Lung (tissue), 12 donors: Measurements from ENCODE around the gene CFAP157. TPM values are rescaled to one million over a fixed set of nuclear protein-coding genes. Genes with fewer than 3 reads are reported as not detected.

Experiments used
- ATAC-seq: fragments of 200-7000 bp; cut with Tn5 transposase; one replicate; pipeline ENCODE4 v1.9.1; 2020; ENCODE audit warnings: moderate number of reproducible peaks; ENCODE audit not compliant: insufficient read depth, low FRiP score
- DNase-seq, 3 donors: peaks; one replicate each; pipeline ENCODE4 v3.0.0-alpha.2; 2013 to 2017
- H3K27ac ChIP-seq, 2 donors: one replicate each; pipeline ENCODE4 v1.5.1; 2013; ENCODE audit warnings: mild to moderate bottlenecking in 2 of 2, moderate library complexity in 2 of 2, control low read depth in 1 of 2, inconsistent platforms in 1 of 2, low read depth in 1 of 2, low read length in 1 of 2
- H3K27me3 ChIP-seq, 3 donors: one replicate each; pipeline ENCODE4 v1.5.1; 2013; ENCODE audit warnings: low read length in 2 of 3; ENCODE audit not compliant: control insufficient read depth in 3 of 3, insufficient read depth in 3 of 3
- H3K36me3 ChIP-seq, 4 donors: one replicate each; pipeline ENCODE4 v1.5.1; 2013; ENCODE audit warnings: low read length in 4 of 4, mild to moderate bottlenecking in 1 of 4, moderate library complexity in 1 of 4; ENCODE audit not compliant: control insufficient read depth in 4 of 4, insufficient read depth in 4 of 4
- H3K4me1 ChIP-seq, 5 donors: one replicate each; pipeline ENCODE4 v1.5.1; 2013; ENCODE audit warnings: low read length in 5 of 5, mild to moderate bottlenecking in 2 of 5, moderate library complexity in 1 of 5; ENCODE audit not compliant: control insufficient read depth in 5 of 5, insufficient read depth in 5 of 5
- H3K4me3 ChIP-seq: one replicate; pipeline ENCODE4 v1.5.1; 2013; ENCODE audit warnings: mild to moderate bottlenecking, control low read depth, moderate library complexity
- H3K9ac ChIP-seq, 2 donors: one replicate each; pipeline ENCODE4 v1.5.1; 2013; ENCODE audit warnings: low read length in 2 of 2, control low read depth in 1 of 2; ENCODE audit not compliant: insufficient read depth in 1 of 2
- H3K9me3 ChIP-seq, 4 donors: one replicate each; pipeline ENCODE4 v1.5.1; 2013; ENCODE audit warnings: low read length in 3 of 4, mild to moderate bottlenecking in 1 of 4, moderate library complexity in 1 of 4; ENCODE audit not compliant: control insufficient read depth in 4 of 4, insufficient read depth in 3 of 4
- WGBS, 2 donors: extraction: QIAGEN DNeasy Blood & Tissue Kit; methylation state at CpG; one replicate each; pipeline ENCODE4 v1.1.7; 2013; 5-methylcytosine and 5-hydroxymethylcytosine counted together
- polyA plus RNA-seq, 2 donors: library from polyadenylated mRNA; stranded (reverse); fragments of 200-250 nt; gene quantifications; one replicate each; pipeline ENCODE4 v1.2.1, GENCODE V29; 2013
- total RNA-seq, 2 donors: library from RNA; depleted of rRNA in 1 of 2; stranded (reverse); fragments of >200 nt in 1 of 2; gene quantifications; one replicate each; pipeline ENCODE4 v1.2.1, GENCODE V29; 2014 to 2021
- TF ChIP-seq, protein P1 (sequence below): IDR thresholded peaks from 2 replicates; pipeline ENCODE4 v1.5.1; 2012; ENCODE audit warnings: mild to moderate bottlenecking; ENCODE audit errors: control extremely low read depth, extremely low read depth
- donor health status: control.
- donor health status: control.
- donor health status: Bipolar disorder and iron deficiency.
- donor health status: healthy.
- donor health status: DM: yes; HTN: yes; CAD: no.

CFAP157 gene
- total and polyA plus RNA-seq, 4 donors = 14.6 to 40.6 (median 16.1) TPM

DNA sequence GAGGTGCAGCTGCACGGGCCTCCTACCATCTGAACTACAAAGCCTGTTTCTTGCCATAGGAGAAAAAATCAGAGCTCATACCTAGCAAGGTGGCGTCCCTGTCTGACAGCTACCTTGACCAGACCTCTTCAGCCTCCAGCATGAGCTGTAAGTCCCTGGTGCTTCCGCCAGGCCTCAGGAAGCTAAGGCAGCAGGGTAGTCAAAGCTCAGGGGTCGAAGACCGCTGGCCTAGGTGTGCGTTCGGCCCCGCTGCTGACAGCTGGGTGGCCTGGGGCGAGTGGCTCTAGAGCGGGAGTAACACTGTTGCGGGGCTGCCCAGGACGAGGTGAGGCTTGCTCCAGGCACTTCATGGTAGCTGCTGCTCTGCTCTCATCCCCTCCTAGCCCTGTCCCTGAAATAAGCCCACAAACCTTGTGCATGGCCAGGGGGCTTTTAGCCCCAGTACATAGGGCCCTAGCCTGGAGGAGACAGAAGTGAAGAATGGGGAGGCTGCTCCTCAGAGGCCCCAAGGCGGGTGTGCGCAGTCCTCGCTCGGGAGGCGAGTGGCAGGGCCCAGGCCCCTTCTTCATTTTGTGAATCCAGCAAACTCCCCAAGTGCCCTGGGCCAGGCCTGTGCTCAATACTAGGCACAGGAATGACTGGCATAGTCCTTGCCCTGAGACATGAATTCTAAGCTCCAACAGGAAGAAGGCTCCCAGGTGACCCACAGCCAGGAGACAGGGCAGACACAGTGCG, 22.9 kb downstream of the CFAP157 start:
- peaks cover 0 to 8% (median 2%) of the 10 kb centered on the region in 5 donors for H3K4me1 ChIP-seq
- no peak overlapping the region for H3K9ac ChIP-seq
- H3K9me3 ChIP-seq = no peaks in the 10 kb centered on the region
- 91 to 93% methylated on average over 18 of the region's 18 CpGs for WGBS, 2 donors
- H3K27ac ChIP-seq = no peak overlapping the region
- DNase-seq (no peak), ATAC-seq (no peak)
- H3K36me3 ChIP-seq = peaks cover 0 to 17% (median 5%) of the 10 kb centered on the region in 4 donors
- TF ChIP-seq, protein P1, sequence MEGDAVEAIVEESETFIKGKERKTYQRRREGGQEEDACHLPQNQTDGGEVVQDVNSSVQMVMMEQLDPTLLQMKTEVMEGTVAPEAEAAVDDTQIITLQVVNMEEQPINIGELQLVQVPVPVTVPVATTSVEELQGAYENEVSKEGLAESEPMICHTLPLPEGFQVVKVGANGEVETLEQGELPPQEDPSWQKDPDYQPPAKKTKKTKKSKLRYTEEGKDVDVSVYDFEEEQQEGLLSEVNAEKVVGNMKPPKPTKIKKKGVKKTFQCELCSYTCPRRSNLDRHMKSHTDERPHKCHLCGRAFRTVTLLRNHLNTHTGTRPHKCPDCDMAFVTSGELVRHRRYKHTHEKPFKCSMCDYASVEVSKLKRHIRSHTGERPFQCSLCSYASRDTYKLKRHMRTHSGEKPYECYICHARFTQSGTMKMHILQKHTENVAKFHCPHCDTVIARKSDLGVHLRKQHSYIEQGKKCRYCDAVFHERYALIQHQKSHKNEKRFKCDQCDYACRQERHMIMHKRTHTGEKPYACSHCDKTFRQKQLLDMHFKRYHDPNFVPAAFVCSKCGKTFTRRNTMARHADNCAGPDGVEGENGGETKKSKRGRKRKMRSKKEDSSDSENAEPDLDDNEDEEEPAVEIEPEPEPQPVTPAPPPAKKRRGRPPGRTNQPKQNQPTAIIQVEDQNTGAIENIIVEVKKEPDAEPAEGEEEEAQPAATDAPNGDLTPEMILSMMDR = no peak
- no peak overlapping the region for H3K4me3 ChIP-seq
- H3K27me3 ChIP-seq = no peaks in the 10 kb centered on the region

- ATAC-seq (no peak), DNase-seq (no peak)
- H3K27me3 ChIP-seq = no peaks in the 10 kb centered on the region
- peaks cover 0 to 8% (median 2%) of the 10 kb centered on the region in 5 donors for H3K4me1 ChIP-seq
- H3K36me3 ChIP-seq = peaks cover 0 to 17% (median 5%) of the 10 kb centered on the region in 4 donors
- H3K4me3 ChIP-seq = no peak overlapping the region
- H3K27ac ChIP-seq = no peak overlapping the region
- TF ChIP-seq, protein P1 = no peak
- no peaks in the 10 kb centered on the region for H3K9me3 ChIP-seq
- no peak overlapping the region for H3K9ac ChIP-seq
- WGBS, 2 donors = 91 to 92% methylated on average over 9 of the region's 9 CpGs
Observed at GRCh38 chr9:127730262-127730661, 23.5 kb downstream of the CFAP157 start.

DNA sequence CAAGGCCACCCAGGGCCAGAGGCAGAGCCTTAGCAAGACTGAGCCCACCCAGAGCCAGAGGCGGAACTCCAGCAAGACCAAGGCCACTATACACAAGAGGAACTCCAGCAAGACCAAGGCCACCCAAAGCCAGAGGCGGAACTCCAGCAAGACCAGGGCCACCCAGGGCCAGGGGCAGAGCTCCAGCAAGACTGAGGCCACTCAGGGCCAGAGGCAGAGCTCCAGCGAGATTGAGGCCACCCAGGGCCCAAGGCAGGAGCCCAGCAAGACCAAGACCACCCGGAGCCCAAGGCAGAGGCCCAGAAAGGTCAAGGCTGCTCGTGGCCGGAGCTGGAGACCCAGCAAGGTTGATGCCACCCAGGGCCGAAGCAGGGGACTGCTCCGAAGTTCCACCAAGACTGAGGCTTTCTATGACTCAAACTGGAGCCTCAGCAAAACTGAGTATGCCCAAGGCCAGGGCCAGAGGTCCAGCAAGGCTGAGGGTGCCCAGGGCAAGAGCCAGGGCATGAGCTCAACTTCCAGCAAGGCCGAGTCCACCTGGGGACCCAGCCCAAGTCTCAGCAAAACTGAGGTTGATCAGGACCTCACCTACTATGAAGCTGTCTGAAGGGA, 24.1 kb downstream of the CFAP157 start:
- Histone ChIP-seq H3K27ac (no peak overlapping the region), H3K4me3 (no peak overlapping the region), H3K9me3 (no peaks in the 10 kb centered on the region), H3K4me1 (peaks cover 0 to 12% (median 4%) of the 10 kb centered on the region in 5 donors), H3K36me3 (peaks cover 0 to 17% (median 5%) of the 10 kb centered on the region in 4 donors), H3K27me3 (no peaks in the 10 kb centered on the region), H3K9ac (no peak overlapping the region)
- 90 to 95% methylated on average over 9 of the region's 9 CpGs for WGBS, 2 donors
- TF ChIP-seq, protein P1 = no peak
- ATAC-seq = no peak
- DNase-seq = no peak
